HG03103 (cell line): Measurements from ENCODE around the gene MTSS2.

Experiments used
- ATAC-seq: cut with Tn5 transposase; IDR thresholded peaks from one replicate; pipeline ENCODE4 v1.9.1; 2021; ENCODE audit warnings: low read depth; ENCODE audit not compliant: unreplicated experiment

Gene MTSS2, protein sequence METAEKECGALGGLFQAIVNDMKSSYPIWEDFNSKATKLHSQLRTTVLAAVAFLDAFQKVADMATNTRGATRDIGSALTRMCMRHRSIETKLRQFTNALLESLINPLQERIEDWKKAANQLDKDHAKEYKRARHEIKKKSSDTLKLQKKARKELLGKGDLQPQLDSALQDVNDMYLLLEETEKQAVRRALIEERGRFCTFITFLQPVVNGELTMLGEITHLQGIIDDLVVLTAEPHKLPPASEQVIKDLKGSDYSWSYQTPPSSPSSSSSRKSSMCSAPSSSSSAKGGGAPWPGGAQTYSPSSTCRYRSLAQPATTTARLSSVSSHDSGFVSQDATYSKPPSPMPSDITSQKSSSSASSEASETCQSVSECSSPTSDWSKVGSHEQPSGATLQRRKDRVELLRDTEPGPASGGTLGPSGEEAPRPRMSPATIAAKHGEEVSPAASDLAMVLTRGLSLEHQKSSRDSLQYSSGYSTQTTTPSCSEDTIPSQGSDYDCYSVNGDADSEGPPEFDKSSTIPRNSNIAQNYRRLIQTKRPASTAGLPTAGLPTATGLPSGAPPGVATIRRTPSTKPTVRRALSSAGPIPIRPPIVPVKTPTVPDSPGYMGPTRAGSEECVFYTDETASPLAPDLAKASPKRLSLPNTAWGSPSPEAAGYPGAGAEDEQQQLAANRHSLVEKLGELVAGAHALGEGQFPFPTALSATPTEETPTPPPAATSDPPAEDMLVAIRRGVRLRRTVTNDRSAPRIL

DNA sequence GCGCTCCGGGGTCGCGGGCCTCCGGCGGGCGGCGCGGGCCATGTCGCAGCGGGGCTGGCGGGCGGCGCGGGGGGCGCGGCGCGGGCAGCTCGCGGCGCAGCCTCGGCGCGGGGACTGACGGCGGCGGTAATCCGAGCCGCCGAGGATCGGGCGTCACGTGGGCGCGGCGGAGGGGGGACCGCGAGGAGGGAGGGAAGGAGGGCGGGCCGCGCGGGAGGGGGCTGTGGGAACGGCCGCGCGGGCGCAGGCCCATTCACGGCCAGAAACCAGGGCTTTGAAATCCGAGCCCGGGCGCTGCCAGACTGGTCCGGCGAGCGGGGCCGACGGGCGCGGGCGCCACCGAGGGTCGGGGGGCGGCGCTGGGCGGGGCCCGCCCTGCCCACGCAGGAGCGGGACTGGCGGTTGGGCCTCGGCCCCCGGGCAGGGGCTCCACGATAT lies at the start of gene MTSS2:
TSS of gene MTSS2 (minus strand) at position 116 of the 438 bp plus-strand sequence. CDS start 262 bp downstream, outside the sequence.
- no peak for ATAC-seq

DNA sequence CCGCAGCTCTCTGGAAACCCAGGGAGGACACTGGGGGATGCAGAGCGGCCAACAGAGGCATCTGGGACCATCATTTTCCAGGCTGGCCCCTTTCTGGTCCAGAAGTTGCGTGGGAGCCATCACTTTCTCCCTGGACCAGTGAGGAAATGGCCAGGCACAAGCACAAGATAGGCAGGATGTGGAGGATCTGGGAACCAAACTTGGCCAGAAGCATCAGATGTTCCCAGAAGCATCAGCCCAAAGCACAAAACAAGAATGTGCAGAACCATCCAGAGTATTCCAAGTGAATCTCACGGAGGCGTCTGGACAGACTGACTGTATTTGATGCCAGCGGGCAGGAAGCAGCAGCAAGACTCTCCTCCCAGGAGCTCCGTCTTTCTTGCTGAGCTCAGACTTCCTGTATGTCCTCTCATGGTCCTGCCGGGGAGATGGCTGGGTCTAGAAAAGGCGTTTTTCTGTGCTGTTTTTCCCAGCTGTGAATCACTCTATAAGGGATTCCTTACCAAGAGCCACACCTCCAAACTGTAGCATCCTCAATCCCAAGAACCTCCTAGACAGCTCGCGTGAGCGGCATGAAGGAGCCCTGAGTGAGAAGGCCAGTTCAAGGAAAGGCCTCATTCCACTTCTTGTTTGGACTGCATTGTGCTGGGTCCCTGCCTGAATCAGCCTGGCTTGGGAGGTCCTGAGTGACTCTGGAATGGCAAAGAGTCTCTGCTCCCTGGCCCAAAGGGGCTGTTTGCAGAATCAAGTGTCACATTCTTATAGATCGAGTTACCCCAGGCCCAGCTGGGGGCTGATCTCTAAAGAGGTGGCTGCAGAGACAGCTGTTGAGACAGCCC lies 49.5 kb upstream of the MTSS2 start:
- ATAC-seq = no peak

DNA sequence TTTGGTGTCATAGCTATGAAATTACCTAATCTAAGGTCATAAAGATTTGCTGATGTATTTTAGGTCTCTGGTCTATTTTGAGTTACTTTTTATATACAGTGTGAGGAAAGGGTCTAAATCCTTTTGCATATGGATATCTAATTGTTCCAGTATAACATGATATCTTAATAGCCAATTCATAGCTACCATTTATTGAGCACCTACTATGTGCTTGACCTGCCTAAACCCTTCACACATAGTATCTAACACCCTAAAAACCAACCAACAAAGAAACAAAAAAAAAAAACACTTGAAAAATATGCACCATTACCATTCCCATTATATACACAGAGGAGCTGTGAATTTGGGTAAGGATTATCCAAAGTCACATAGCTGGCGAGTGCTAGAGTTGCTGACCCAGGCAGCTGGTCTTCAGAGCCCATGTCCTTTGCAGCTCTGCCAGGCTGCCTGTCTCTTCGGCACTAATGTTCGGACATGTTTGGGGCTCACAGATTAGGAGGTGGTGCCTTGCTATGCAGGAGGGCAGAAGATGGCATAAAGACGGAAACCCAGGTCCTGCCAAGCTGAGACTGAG lies 48.8 kb upstream of the MTSS2 start:
- no peak for ATAC-seq

DNA sequence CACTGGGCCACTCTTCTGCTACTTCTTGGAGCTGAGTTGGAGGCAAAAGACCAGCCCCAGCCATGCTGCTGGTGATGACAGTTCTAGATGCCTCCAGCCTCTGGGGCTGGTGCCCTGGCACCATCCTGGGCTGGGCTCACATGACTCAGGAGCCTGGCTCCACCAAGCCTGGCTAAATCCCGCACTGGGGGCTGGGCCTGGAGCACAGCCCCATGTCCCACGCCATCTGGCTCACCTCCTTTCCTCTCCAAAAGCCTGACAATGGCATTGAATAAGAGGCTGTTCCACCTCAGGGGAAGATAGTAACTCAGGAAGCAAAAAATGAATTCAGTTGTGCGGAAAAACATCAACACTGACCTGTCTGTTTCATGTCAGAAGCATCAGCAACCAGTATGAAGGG lies 45.1 kb upstream of the MTSS2 start:
- no peak for ATAC-seq

DNA sequence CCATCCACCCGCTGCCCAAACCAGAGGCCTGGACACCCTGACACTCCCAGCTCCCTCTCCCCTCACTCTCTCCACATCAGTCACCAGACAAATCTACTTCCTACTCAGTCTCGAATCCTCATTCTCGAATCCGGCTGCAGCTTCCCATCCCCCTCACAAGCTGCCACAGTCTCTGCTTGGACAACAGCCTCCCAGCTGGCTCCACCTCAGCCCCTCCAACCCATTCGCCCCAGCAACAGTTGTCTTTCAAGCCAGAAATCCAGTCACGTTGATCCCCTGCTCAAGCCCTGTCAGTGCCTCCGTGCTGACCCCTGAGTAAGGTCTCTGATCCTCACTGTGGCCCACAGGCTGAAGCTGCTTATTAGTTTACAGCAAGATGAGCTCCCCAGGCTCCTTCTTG lies 44.2 kb upstream of the MTSS2 start:
- ATAC-seq = no peak

DNA sequence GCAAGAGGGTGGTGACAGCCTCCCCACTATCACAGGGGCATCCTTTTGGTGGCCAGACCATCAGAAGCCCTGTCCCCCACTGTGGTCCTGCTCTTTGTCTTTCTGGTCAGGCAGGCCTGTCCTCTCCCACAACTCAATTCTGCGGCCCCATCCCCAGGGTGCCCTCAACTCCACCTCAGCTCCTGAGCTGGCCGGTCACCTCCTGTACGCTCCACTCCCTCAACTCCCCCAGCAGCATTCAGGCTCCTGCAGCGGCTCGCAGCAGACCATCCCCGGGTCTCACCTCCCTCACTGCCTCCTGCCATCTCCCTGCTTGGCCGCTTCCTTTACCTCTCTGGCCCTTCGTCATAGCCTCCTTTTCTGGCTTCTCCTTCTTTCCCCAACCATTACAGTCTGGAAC lies 43.4 kb upstream of the MTSS2 start:
- no peak for ATAC-seq

DNA sequence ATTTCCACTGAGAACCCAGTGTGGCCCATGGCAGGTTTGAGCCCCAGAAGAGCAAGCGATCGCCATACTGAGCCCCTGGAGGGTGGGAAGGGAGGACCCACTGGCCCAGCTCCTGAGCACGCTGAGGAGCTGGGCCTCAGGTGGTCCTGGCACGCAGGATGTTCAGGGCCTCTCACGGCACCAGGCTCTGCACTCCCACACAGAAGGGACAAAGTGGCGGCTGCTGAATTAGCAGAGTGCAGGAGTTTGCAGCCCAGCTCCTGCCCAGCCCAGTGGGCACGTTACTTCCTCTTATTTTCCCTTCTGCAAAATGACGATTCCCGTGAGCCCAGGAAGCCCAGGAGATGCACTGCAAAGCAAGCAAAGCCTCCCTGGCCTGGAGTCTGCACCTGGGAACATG lies 42.3 kb upstream of the MTSS2 start:
- ATAC-seq = no peak

DNA sequence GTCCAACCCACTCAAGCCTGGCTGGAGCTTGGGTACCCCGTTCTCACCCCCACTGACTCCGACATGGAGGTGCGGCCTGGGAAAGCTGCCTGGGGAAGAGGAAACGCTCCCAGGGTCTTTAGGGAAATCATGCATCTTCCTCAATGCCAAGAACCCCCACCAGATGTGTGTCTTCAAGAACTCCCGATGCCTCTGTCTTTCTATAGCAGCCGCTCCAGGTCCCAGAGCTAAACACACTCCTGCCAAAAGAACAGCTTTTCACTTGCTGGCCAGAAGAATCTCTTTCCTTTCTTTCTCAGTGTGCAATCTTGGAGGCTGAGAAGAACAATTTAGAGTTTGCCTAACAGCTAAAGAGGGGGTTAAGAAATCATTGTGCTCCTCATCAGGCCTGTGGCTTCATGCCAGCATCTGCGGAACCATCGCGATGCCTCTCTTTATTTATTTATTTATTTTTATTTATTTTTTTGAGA lies 41.1 kb upstream of the MTSS2 start:
- ATAC-seq = no peak

DNA sequence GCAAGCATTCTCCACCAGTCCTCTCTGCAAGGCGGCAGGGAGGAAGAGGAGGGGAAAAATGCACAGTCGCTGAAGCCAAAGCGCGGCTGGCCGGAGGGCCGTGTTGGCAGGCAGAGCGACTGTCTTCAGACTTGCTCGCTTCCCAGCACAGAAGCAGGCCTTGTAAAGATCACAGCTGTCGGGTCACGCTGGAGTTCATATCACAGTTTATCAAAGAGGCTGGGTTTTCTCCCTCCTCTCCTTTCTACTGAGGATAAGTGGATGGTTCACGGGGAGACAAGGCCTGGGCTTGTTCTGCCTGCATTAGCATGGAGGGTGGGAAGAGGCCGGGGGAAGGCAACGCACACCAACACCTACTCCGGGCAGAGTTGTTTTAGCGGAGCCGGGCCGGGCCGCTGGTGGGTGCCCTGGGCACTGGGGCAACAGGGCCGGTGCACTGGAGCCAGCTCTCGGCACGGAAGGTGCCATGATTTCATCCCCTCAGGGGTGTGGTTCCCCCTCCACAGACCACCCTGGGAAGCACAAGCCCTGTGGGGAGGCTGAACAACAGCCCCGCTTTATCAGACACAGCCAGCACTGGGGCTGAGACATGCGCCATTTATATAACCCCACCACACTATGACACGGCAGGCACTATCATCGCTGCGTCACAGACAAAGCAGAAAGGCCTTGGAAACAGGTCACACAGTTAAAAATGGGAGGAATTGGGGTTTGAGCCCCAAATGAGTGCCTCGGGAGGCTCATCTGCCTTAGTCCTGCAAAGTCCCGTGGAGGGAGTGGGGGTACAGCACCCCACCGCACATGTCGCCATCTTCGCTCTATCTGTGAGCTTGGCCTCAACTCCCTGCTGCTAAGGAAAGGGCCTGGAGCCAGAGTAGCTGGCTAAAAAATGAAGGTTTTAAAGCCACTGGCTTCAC lies 40.3 kb upstream of the MTSS2 start:
- no peak for ATAC-seq

DNA sequence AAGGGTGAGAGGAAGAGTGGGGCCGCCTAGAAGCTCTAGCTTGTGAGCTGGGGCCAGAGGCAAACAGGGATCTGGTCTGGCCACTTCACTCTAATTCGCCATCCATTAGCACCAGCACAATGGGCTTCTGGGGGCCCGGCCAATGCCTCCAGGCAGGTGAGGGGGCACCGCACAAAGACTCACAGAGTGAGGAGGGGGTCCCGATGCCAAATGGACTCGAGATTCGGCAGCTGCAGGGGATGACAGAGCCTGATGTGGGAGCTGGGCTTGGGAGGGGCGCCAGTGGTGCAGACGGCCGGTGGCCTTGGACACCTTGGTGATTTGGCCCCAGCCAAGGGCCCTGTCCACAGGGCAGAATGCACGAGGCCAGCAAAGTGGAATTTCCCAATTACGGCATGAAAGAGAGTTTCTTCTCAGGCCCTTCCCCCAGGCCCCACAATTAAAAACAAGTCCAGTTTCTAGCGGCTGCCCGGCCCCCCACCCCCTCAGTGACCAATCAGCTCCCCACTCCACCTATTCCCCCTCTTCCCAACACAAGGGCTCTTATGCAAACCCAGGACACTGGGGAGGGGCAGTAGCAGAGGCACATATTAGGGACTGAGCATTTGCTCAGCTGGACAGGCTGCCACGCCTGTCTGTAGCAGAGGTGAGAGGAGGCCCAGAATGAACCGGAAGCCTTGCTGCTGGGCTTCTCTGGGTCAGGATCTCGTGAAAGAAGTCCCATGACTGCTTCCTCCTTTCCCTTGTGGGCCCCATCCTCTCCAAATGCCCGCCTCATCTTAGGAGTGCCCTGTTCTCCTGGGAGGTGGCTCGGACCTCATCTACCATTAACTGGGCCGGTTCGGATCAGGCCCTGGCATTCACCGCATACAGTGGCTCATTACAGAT lies 39.4 kb upstream of the MTSS2 start:
- ATAC-seq = no peak

DNA sequence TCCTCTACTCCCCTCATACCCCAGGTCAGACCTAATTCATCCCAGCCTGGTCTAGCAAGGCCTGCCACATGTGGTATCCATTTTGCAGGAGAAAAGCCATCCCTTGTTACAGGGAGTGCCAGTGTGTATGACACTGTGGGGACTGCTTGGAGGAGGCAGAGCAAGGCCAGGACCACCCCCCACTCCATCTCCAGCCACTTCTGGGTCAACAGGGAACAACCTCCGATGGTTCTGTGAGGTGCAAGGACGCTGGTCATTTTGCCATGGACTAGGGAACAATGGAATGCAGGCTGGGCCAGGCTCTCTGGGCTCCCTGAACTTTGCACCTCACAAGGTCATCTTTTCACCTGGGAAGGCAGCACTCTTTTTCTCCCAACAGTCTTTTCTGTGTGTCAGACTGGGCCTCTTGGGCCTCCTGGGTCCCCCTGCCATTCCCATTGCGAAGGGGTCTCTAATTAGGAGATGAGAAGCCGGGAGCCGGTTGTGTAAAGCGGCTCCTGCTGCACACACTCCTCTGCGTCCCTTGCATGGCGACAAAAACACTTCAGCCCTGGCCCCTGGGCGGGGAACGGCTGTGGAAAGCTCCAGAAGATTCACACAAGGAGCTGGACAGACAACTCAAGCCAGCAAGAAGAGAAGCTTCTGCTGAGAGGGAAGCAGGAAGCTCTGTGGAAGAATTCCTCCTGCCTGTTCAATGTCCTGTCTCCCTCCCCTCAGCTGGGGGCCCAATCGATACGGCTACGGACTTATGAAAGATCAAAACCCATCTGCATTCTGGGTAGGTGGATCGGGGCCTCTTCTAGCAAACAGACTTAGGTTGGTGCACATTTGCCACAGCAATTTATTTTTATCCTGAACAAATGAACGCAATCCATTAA lies 38.5 kb upstream of the MTSS2 start:
- no peak for ATAC-seq

DNA sequence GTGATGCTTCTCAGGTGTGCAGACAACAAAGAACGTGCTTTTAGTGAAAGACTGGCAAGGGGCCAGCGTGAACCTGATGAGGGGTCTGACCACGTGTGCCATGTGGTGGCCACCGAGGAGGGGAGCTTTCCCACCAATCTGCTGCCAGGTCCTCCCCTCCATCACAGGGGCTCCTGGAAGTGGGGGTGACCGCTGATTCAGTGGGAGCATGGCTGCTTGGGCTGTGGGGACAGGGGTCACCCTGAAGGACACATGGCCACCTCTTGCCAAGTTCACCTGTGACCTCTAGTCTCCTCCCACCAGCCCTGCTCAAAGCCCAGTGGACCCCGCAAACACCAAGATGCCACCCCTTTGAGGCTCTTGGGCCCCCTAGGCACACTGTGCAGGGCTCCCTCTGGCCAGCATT lies 37.9 kb upstream of the MTSS2 start:
- no peak for ATAC-seq

DNA sequence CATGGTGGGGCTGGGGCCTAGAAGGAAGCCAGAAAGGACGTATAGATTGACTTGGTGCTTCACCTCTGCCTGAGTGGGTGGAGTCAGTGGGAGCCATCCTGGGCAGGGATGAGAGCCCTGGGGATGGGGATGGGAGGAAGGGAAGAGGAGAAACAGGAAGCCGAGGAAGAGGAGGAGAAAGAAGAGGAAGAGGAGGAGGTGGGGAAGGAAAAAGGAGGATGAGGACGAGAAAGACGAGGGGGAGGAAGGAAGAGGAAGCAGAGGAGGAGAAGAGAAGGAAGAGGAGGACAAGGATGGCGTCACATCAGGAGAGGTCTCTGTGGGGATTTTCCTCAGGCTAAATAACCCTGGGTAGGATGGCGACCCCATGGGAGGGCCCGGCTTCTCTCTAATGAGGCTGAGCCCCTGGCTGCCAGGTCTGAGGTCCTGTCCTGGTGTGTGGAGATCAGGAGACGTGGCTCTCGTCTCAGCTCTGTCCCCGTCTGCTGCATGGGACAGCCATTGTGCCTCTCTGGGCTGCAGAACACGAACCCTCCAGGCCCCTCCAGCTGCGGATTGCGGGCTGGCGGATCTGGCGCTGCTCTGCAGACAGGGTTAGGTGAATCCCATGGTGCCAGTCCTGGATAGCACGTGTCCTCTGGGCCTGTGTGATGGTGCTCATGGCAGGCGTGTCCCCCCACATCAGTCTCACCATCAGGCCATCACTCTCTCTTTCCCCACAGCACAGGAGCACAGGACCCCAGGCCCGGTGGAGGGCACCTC lies 35.5 kb upstream of the MTSS2 start:
- no peak for ATAC-seq

DNA sequence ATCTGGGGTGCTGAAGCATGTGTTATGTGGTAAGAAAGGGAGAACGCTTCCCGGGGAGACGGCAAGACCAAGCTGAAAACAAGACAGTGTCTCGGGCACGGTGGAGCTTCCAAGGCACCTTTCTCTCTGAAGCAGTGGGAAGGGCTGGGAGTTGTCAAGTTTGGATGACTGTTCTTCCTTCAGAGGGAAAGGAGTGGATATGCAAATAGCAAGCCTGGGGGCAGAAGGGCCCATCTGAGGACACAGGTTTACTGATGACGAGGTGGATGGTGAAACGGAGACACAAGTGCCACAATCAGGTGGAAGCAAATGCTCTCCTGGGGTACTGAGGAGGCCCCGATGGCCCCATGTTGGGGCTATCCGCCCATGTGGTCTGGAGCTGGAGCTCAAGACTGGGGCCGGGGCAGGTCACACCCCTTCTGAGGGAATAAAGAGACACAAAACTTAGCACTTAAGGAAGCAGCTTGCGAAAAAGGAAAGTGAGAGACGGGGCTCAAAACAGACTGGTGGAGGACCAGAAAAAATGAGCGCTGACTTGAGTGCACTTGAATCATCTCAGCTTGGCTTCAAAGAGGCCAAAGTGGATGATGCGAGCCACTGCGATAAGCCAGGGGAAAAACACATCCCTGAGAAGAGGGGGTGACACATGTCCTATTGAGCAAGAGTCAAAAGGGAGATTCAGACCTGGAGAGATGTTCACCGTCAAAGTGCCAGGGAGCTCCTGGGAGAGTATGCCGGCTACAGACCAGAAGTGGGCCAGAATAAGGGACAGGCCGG lies 34.8 kb upstream of the MTSS2 start:
- no peak for ATAC-seq

DNA sequence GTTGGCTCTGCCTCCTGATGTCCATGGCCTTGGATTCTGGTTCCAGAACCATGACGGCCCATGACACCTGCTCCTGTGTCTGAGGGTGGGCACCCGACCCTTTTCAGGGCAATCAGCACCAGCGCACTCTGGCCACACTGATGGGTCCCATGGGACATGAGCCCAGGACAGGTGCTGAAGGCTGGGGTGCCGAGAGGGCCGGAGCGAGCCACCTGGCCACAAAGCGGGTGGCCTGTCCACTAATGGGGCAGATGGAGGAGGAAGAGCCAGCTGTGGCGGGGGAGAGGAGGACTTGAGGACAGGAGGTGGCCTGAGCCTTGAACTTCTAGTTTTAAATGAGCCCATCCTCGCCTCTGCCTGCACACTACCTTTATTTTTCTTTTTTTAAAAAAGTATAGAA lies 31.2 kb upstream of the MTSS2 start:
- no peak for ATAC-seq

DNA sequence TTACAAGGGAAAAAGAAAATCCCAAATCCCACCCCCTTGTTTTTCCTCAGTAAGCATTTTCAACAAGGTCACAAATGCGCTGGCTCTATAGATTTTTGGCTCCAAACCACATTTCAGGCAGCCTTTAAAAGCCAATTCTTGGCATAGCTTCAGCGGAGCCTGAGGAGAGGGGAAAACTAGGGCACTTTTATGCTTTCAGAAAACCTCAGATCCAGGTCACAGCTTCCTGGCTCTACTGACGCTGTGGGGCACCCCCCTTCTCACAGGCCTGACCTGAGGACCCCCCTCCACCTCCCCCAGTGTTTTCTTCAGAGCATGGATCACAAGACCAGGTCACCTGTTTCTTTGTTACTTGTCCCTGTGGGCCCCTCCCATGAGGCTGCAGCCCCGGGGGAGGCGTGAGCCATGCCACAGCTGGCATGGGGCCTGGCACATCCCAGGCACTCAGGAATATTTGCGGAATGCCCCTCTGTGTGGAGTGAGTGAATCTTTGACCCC lies 30.1 kb upstream of the MTSS2 start:
- ATAC-seq = no peak
